HG02973 (cell line): Measurements from ENCODE around the gene QSOX1.

Experiments used
- ATAC-seq: cut with Tn5 transposase; IDR thresholded peaks from one replicate; pipeline ENCODE4 v1.9.1; 2021; ENCODE audit warnings: moderate library complexity; ENCODE audit not compliant: unreplicated experiment

QSOX1 gene

GRCh38 chr1:180169640-180170195 lies 15.0 kb downstream of the QSOX1 start:
- ATAC-seq, result no peak

GRCh38 chr1:180170546-180171151 lies 16.0 kb downstream of the QSOX1 start:
- ATAC-seq, result no peak

- ATAC-seq, result no peak
Observed at GRCh38 chr1:180171691-180172090, 17.0 kb downstream of the QSOX1 start.

- no peak for ATAC-seq
Observed at GRCh38 chr1:180173451-180173850, 18.8 kb downstream of the QSOX1 start.

- ATAC-seq, result no peak
Observed at GRCh38 chr1:180173952-180174351, 19.3 kb downstream of the QSOX1 start.

- no peak for ATAC-seq
Observed at GRCh38 chr1:180175291-180175690, 20.6 kb downstream of the QSOX1 start.

GRCh38 chr1:180175806-180176205 lies 21.1 kb downstream of the QSOX1 start:
- no peak for ATAC-seq

GRCh38 chr1:180176965-180177364 lies 22.3 kb downstream of the QSOX1 start:
- ATAC-seq, result no peak

- ATAC-seq, result no peak
Observed at GRCh38 chr1:180177931-180178330, 23.3 kb downstream of the QSOX1 start.

- no peak for ATAC-seq
Observed at GRCh38 chr1:180178511-180179161, 24.0 kb downstream of the QSOX1 start.

GRCh38 chr1:180179162-180179957 lies 24.7 kb downstream of the QSOX1 start:
- ATAC-seq, result no peak

GRCh38 chr1:180181048-180181447 lies 26.4 kb downstream of the QSOX1 start:
- ATAC-seq, result no peak

- ATAC-seq, result no peak
Observed at GRCh38 chr1:180181996-180182642, 27.4 kb downstream of the QSOX1 start.

GRCh38 chr1:180182643-180183311 lies 28.1 kb downstream of the QSOX1 start:
- no peak for ATAC-seq

GRCh38 chr1:180183426-180183825 lies 28.8 kb downstream of the QSOX1 start:
- ATAC-seq, result no peak

GRCh38 chr1:180184041-180184440 lies 29.4 kb downstream of the QSOX1 start:
- ATAC-seq, result no peak

- no peak for ATAC-seq
Observed at GRCh38 chr1:180185281-180185680, 30.6 kb downstream of the QSOX1 start.

GRCh38 chr1:180185971-180186645 lies 31.4 kb downstream of the QSOX1 start:
- no peak for ATAC-seq

- no peak for ATAC-seq
Observed at GRCh38 chr1:180186831-180187230, 32.2 kb downstream of the QSOX1 start.

- no peak for ATAC-seq
Observed at GRCh38 chr1:180187626-180188025, 33.0 kb downstream of the QSOX1 start.
